ENCODE measurements around the gene DR1. TPM values are rescaled to one million over a fixed set of nuclear protein-coding genes. Genes with fewer than 3 reads are reported as not detected.

The DR1 gene
- total RNA-seq (10 to 100 TPM; 10.1 to 26.0 (median 16.5) TPM), polyA plus RNA-seq (1 to 10 TPM; 3.3 to 7.2 TPM)

- H3K9me3 ChIP-seq, result no peaks in the 10 kb centered on the region
- H3K27ac ChIP-seq, result peak within 1 kb of the TSS; percentile 76 to 96 (median 90)
- DNase-seq (peak; percentile 94 to 98 (median 95)), ATAC-seq (peak; percentile 96 to 99 (median 98)), FAIRE-seq (no peak)
- H3K4me3 ChIP-seq, result peak within 1 kb of the TSS; percentile 81 to 96 (median 96)
- intact Hi-C loops (cut with DNase I), result no loop called here
- no peaks in the 10 kb centered on the region for H3K36me3 ChIP-seq
- H3K4me1 ChIP-seq, result peaks cover 5 to 18% (median 16%) of the 10 kb centered on the region in 3 donors
- 0% methylated on average over 61 to 80 of the region's 80 CpGs for WGBS, 2 donors
- TF ChIP-seq CTCF (IDR thresholded peaks at IDR 0.05), result no peak
- H3K27me3 ChIP-seq, result no peaks in the 10 kb centered on the region
These were observed at the start of gene DR1 for GRCh38 chr1:93345633-93346420. TSS of gene DR1 (plus strand) at chr1:93345907. CDS start at chr1:93346646, 739 bp downstream.

GRCh38 chr1:93296555-93297154 lies 49.1 kb upstream of the DR1 start:
- TF ChIP-seq CTCF (IDR thresholded peaks at IDR 0.05), result no peak
- DNase-seq, result no peak
- FAIRE-seq, result no peak
- no peaks in the 10 kb centered on the region for H3K27me3 ChIP-seq
- ATAC-seq, result no peak
- intact Hi-C loops (cut with DNase I), result no loop called here
- no peaks in the 10 kb centered on the region for H3K4me1 ChIP-seq
- no peaks in the 10 kb centered on the region for H3K36me3 ChIP-seq
- H3K9me3 ChIP-seq, result no peaks in the 10 kb centered on the region
- 79 to 87% methylated on average over 3 of the region's 3 CpGs for whole genome bisulfite sequencing, 2 donors
- H3K27ac ChIP-seq, result no peak overlapping the region
- no peak overlapping the region for H3K4me3 ChIP-seq

GRCh38 chr1:93301131-93301530 lies 44.6 kb upstream of the DR1 start:
- no peak for ATAC-seq
- no peak for FAIRE-seq
- no peaks in the 10 kb centered on the region for H3K36me3 ChIP-seq
- H3K4me1 ChIP-seq, result no peaks in the 10 kb centered on the region
- TF ChIP-seq CTCF (IDR thresholded peaks at IDR 0.05), result no peak
- no peak overlapping the region for H3K27ac ChIP-seq
- 65 to 77% methylated on average over 1 of the region's 1 CpG for WGBS, 2 donors
- intact Hi-C loops (cut with DNase I), result no loop called here
- DNase-seq, result no peak
- H3K27me3 ChIP-seq, result no peaks in the 10 kb centered on the region
- no peak overlapping the region for H3K4me3 ChIP-seq
- no peaks in the 10 kb centered on the region for H3K9me3 ChIP-seq

GRCh38 chr1:93302078-93302477 lies 43.6 kb upstream of the DR1 start:
- Histone ChIP-seq H3K27ac (no peak overlapping the region), H3K4me3 (no peak overlapping the region), H3K36me3 (no peaks in the 10 kb centered on the region), H3K9me3 (no peaks in the 10 kb centered on the region), H3K4me1 (no peaks in the 10 kb centered on the region), H3K27me3 (no peaks in the 10 kb centered on the region)
- no peak for FAIRE-seq
- no peak for TF ChIP-seq CTCF (IDR thresholded peaks at IDR 0.05)
- WGBS, 2 donors, result 79 to 80% methylated on average over 5 of the region's 5 CpGs
- DNase-seq, result no peak
- no peak for ATAC-seq
- intact Hi-C loops (cut with DNase I), result no loop called here

- ATAC-seq (peak in 3 of 4 donors; percentile 80 to 88 (median 84)), DNase-seq (peak in 2 of 6 donors; percentile 18 to 39), FAIRE-seq (peak; percentile 94)
- Histone ChIP-seq H3K9me3 (no peaks in the 10 kb centered on the region), H3K36me3 (no peaks in the 10 kb centered on the region), H3K4me1 (no peaks in the 10 kb centered on the region), H3K27me3 (no peaks in the 10 kb centered on the region), H3K27ac (no peak overlapping the region), H3K4me3 (no peak overlapping the region)
- WGBS, 2 donors, result 26% methylated on average over 2 of the region's 2 CpGs
- intact Hi-C loops (cut with DNase I), result no loop called here
- peak; percentile 65 to 87 (median 86) for TF ChIP-seq CTCF (IDR thresholded peaks at IDR 0.05)
These were observed 41.0 kb upstream of the DR1 start for GRCh38 chr1:93304716-93305138.

Measured in pancreas (tissue), 10 donors.